OCI-LY3 (cell line): ENCODE measurements around the gene ACAD9.

Experiments used
- EZH2phosphoT487 ChIP-seq: fragments of 200-600 bp; shearing (Covaris generic); IDR thresholded peaks from 2 replicates; pipeline ENCODE4 v1.6.1; 2018; ENCODE audit warnings: antibody characterized with exemption, mixed run types, low read depth
- TF ChIP-seq, protein P1 (sequence below): fragments of 200-600, 300-600 bp; sonication (generic); IDR thresholded peaks from 2 replicates; pipeline ENCODE4 v1.5.1; 2014; ENCODE audit warnings: antibody characterized with exemption, low read length, low read depth

DNA sequence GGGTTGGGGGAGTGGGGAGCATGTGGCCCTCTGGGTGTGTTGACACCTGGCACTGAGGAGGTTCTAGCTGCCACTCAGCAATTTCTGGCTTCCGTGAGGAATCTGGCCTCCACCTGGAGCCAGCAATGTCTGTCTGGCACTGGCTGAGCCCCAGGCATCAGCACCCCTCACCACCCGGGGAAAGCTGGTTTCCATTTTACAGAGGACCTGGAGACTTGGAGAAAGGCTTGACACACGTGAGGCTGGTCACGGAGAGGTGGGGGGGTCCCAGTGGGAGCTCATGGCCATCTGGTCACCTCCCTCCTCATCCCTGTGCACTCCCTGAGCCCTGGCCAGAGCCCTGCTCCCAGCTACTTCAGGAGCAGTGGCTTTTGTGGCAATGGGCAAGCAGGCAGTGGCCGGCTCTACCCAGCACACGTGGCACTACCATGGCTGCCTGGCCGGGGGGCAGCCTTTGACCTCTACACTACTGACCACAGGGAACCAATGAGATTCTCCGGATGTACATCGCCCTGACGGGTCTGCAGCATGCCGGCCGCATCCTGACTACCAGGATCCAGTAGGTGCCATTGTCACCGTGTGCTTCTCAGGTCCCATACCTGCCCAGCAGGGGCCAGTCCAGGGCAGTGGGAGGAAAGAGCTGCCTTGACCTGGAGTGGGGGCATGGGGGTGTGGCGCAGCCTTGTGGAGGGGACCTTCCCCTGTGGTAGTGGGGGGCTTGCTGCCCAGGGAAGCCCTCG is 28.5 kb downstream of the ACAD9 start:
- TF ChIP-seq, protein P1, sequence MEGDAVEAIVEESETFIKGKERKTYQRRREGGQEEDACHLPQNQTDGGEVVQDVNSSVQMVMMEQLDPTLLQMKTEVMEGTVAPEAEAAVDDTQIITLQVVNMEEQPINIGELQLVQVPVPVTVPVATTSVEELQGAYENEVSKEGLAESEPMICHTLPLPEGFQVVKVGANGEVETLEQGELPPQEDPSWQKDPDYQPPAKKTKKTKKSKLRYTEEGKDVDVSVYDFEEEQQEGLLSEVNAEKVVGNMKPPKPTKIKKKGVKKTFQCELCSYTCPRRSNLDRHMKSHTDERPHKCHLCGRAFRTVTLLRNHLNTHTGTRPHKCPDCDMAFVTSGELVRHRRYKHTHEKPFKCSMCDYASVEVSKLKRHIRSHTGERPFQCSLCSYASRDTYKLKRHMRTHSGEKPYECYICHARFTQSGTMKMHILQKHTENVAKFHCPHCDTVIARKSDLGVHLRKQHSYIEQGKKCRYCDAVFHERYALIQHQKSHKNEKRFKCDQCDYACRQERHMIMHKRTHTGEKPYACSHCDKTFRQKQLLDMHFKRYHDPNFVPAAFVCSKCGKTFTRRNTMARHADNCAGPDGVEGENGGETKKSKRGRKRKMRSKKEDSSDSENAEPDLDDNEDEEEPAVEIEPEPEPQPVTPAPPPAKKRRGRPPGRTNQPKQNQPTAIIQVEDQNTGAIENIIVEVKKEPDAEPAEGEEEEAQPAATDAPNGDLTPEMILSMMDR = no peak
- no peak for TF ChIP-seq EZH2phosphoT487
